Stimulated activated CD4-positive, alpha-beta T cell treated with anti-CD3 and anti-CD28 coated beads, Interleukin-12 subunit alpha, Interleukin-12 subunit beta, amount 100 ng/mL, for 48 hours (primary cell): Measurements from ENCODE around the gene JCAD.

Experiments used
- DNase-seq, 3 donors: peaks; one replicate each; pipeline ENCODE4 v3.0.0-alpha.2; 2020; ENCODE audit warnings: low read depth in 2 of 3, low spot score in 1 of 3

The JCAD gene

GRCh38 chr10:30074933-30075332 is 15.5 kb upstream of the JCAD start:
- DNase-seq = no peak

GRCh38 chr10:30074090-30074489 is 14.7 kb upstream of the JCAD start:
- no peak for DNase-seq

GRCh38 chr10:30073767-30074060 is 14.3 kb upstream of the JCAD start:
- no peak for DNase-seq

- no peak for DNase-seq
These were observed 13.8 kb upstream of the JCAD start for GRCh38 chr10:30073045-30073766.

- no peak for DNase-seq
These were observed 12.7 kb upstream of the JCAD start for GRCh38 chr10:30072068-30072467.

- DNase-seq = no peak
These were observed 10.8 kb upstream of the JCAD start for GRCh38 chr10:30070001-30070685.

- no peak for DNase-seq
These were observed 9.3 kb upstream of the JCAD start for GRCh38 chr10:30068492-30069223.

GRCh38 chr10:30063099-30063498 is 3.7 kb upstream of the JCAD start:
- DNase-seq = no peak

- DNase-seq = no peak
These were observed 3.2 kb upstream of the JCAD start for GRCh38 chr10:30062582-30062981.

- no peak for DNase-seq
These were observed 2.7 kb upstream of the JCAD start for GRCh38 chr10:30062090-30062489.

- no peak for DNase-seq
These were observed 735 bp downstream of the JCAD start for GRCh38 chr10:30058570-30059132.

GRCh38 chr10:30057894-30058556 is 1.4 kb downstream of the JCAD start:
- DNase-seq = no peak

- no peak for DNase-seq
These were observed 2.0 kb downstream of the JCAD start for GRCh38 chr10:30057421-30057841.

GRCh38 chr10:30056767-30057355 is 2.5 kb downstream of the JCAD start:
- DNase-seq = no peak

GRCh38 chr10:30056281-30056680 is 3.1 kb downstream of the JCAD start:
- no peak for DNase-seq

GRCh38 chr10:30055226-30055662 is 4.1 kb downstream of the JCAD start:
- DNase-seq = no peak

- no peak for DNase-seq
These were observed 7.3 kb downstream of the JCAD start for GRCh38 chr10:30052062-30052461.

- no peak for DNase-seq
These were observed 8.2 kb downstream of the JCAD start for GRCh38 chr10:30051220-30051619.

- DNase-seq = no peak
These were observed 9.0 kb downstream of the JCAD start for GRCh38 chr10:30050411-30050810.

GRCh38 chr10:30048768-30049517 is 10.4 kb downstream of the JCAD start:
- DNase-seq = no peak
